H9 (cell line): ENCODE measurements around the gene FAM83E. TPM values are rescaled to one million over a fixed set of nuclear protein-coding genes. Genes with fewer than 3 reads are reported as not detected.

ENCODE experiments used
- DNase-seq: peaks from one replicate; pipeline ENCODE4 v3.0.0-alpha.2; 2017
- H2AFZ ChIP-seq: one replicate; pipeline ENCODE4 v1.6.1; 2013; ENCODE audit warnings: mild to moderate bottlenecking, low read length, control low read depth, moderate library complexity
- H2AK5ac ChIP-seq: 2 replicates; pipeline ENCODE4 v1.6.1; 2013; ENCODE audit warnings: low read length, control low read depth, mixed read lengths; ENCODE audit not compliant: insufficient read length
- H2BK120ac ChIP-seq: one replicate; pipeline ENCODE4 v1.6.1; 2013; ENCODE audit warnings: low read depth, mild to moderate bottlenecking, low read length, control low read depth, inconsistent platforms; ENCODE audit not compliant: poor library complexity, severe bottlenecking
- H2BK12ac ChIP-seq: 2 replicates; pipeline ENCODE4 v1.6.1; 2013; ENCODE audit warnings: low read length, control low read depth, mixed read lengths, low read depth; ENCODE audit not compliant: insufficient read length
- H2BK15ac ChIP-seq: 2 replicates; pipeline ENCODE4 v1.6.1; 2013; ENCODE audit warnings: low read depth, low read length, control low read depth
- H2BK20ac ChIP-seq: one replicate; pipeline ENCODE4 v1.6.1; 2013; ENCODE audit warnings: low read depth, mild to moderate bottlenecking, low read length, control low read depth, inconsistent platforms; ENCODE audit not compliant: poor library complexity, severe bottlenecking
- H2BK5ac ChIP-seq: 2 replicates; pipeline ENCODE4 v1.6.1; 2013; ENCODE audit warnings: low read length, control low read depth, mixed read lengths; ENCODE audit not compliant: insufficient read length
- H3K14ac ChIP-seq: 2 replicates; pipeline ENCODE4 v1.6.1; 2013; ENCODE audit warnings: low read length, control low read depth; ENCODE audit not compliant: insufficient read depth
- H3K18ac ChIP-seq: 2 replicates; pipeline ENCODE4 v1.6.1; 2013; ENCODE audit warnings: low read depth, mild to moderate bottlenecking, mixed read lengths, low read length, control low read depth; ENCODE audit not compliant: insufficient read length
- H3K23ac ChIP-seq: 2 replicates; pipeline ENCODE4 v1.6.1; 2013; ENCODE audit warnings: low read length, control low read depth, mixed read lengths, low read depth; ENCODE audit not compliant: insufficient read length
- H3K23me2 ChIP-seq: 2 replicates; pipeline ENCODE4 v1.6.1; 2013; ENCODE audit warnings: low read depth, mild to moderate bottlenecking, mixed read lengths, low read length, control low read depth; ENCODE audit not compliant: insufficient read length, poor library complexity, severe bottlenecking
- H3K27ac ChIP-seq: 2 replicates; pipeline ENCODE4 v1.5.1; 2013; ENCODE audit warnings: low read length, control low read depth, mixed read lengths, low read depth; ENCODE audit not compliant: insufficient read length
- H3K27me3 ChIP-seq: 2 replicates; pipeline ENCODE4 v1.6.1; 2013; ENCODE audit warnings: low read length, control low read depth, inconsistent platforms; ENCODE audit not compliant: insufficient read depth
- H3K4ac ChIP-seq: 2 replicates; pipeline ENCODE4 v1.6.1; 2013; ENCODE audit warnings: low read depth, mild to moderate bottlenecking, control low read depth, inconsistent platforms, low read length, moderate library complexity
- H3K4me1 ChIP-seq: 2 replicates; pipeline ENCODE4 v1.6.1; 2013; ENCODE audit warnings: low read length, control low read depth, inconsistent platforms; ENCODE audit not compliant: insufficient read depth
- H3K4me2 ChIP-seq: 2 replicates; pipeline ENCODE4 v1.6.1; 2013; ENCODE audit warnings: low read length, control low read depth, mixed read lengths; ENCODE audit not compliant: insufficient read length, insufficient read depth
- H3K56ac ChIP-seq: 2 replicates; pipeline ENCODE4 v1.6.1; 2013; ENCODE audit warnings: low read depth, mild to moderate bottlenecking, mixed read lengths, low read length, control low read depth; ENCODE audit not compliant: insufficient read length
- H3K79me1 ChIP-seq: 2 replicates; pipeline ENCODE4 v1.6.1; 2013; ENCODE audit warnings: low read depth, mild to moderate bottlenecking, moderate library complexity, low read length, control low read depth, inconsistent platforms; ENCODE audit not compliant: insufficient read depth, poor library complexity, severe bottlenecking
- H3K79me2 ChIP-seq: 2 replicates; pipeline ENCODE4 v1.6.1; 2013; ENCODE audit warnings: low read length, control low read depth, inconsistent platforms; ENCODE audit not compliant: insufficient read depth
- H3K9ac ChIP-seq: 2 replicates; pipeline ENCODE4 v1.6.1; 2013; ENCODE audit warnings: low read length, control low read depth, mixed read lengths; ENCODE audit not compliant: insufficient read length; ENCODE audit errors: extremely low read depth
- H3K9me3 ChIP-seq: one replicate; pipeline ENCODE4 v1.6.1; 2013; ENCODE audit warnings: low read depth, low read length, inconsistent platforms; ENCODE audit not compliant: control insufficient read depth
- H3T11ph ChIP-seq: one replicate; pipeline ENCODE4 v1.6.1; 2013; ENCODE audit warnings: mild to moderate bottlenecking, low read length, control low read depth, inconsistent platforms
- H4K20me1 ChIP-seq: one replicate; pipeline ENCODE4 v1.6.1; 2013; ENCODE audit not compliant: control insufficient read depth, insufficient read length, insufficient read depth
- H4K5ac ChIP-seq: 2 replicates; pipeline ENCODE4 v1.6.1; 2013; ENCODE audit warnings: low read depth, mild to moderate bottlenecking, mixed read lengths, low read length, control low read depth; ENCODE audit not compliant: insufficient read length
- H4K8ac ChIP-seq: replicated peaks from 2 replicates; pipeline ENCODE4 v1.6.1; 2013; ENCODE audit warnings: low read length, control low read depth, mixed read lengths, low read depth; ENCODE audit not compliant: insufficient read length
- H4K91ac ChIP-seq: 2 replicates; pipeline ENCODE4 v1.6.1; 2013; ENCODE audit warnings: low read depth, mild to moderate bottlenecking, moderate library complexity, mixed read lengths, low read length, control low read depth; ENCODE audit not compliant: insufficient read length
- H3K27ac Mint-ChIP-seq, 3 experiments: 2 replicates in 2 of 3; 3 replicates in 1 of 3; pipeline ENCODE4 v1.8.0; 2020 to 2021; ENCODE audit warnings: mixed read lengths in 3 of 3, mild to moderate bottlenecking in 1 of 3, moderate library complexity in 1 of 3
- H3K27me3 Mint-ChIP-seq: 2 replicates; pipeline ENCODE4 v1.8.0; 2021; ENCODE audit warnings: low read depth, mild to moderate bottlenecking, moderate library complexity, mixed read lengths
- H3K36me3 Mint-ChIP-seq, 3 experiments: 2 replicates in 2 of 3; 3 replicates in 1 of 3; pipeline ENCODE4 v1.8.0; 2020 to 2021; ENCODE audit warnings: low read depth in 3 of 3, mixed read lengths in 3 of 3; ENCODE audit not compliant: insufficient read depth in 1 of 3
- H3K4me1 Mint-ChIP-seq, 2 experiments: 2 replicates each; pipeline ENCODE4 v1.8.0; 2020; ENCODE audit warnings: mixed read lengths in 2 of 2
- H3K4me3 Mint-ChIP-seq, 2 experiments: 2 replicates in 1 of 2; 3 replicates in 1 of 2; pipeline ENCODE4 v1.8.0; 2020 to 2021; ENCODE audit warnings: mild to moderate bottlenecking in 2 of 2, mixed read lengths in 2 of 2, moderate library complexity in 1 of 2
- H3K9me3 Mint-ChIP-seq, 2 experiments: 2 replicates in 1 of 2; 3 replicates in 1 of 2; pipeline ENCODE4 v1.8.0; 2020; ENCODE audit warnings: mild to moderate bottlenecking in 2 of 2, mixed read lengths in 2 of 2, moderate library complexity in 1 of 2
- CTCF ChIP-seq: fragments of 200-600 bp; sonication (generic); conservative IDR thresholded peaks from 3 replicates; pipeline ENCODE4 v1.8.0; 2021; ENCODE audit warnings: antibody characterized with exemption, mild to moderate bottlenecking
- WGBS: extraction: QIAGEN DNeasy Blood & Tissue Kit; methylation state at CpG from one replicate; pipeline ENCODE4 v1.1.7; 2013; ENCODE audit warnings: missing lambda C conversion rate, low lambda C conversion rate, mixed read lengths; ENCODE audit not compliant: insufficient read length; ENCODE audit errors: extremely low coverage; 5-methylcytosine and 5-hydroxymethylcytosine counted together
- total RNA-seq: library from RNA; stranded (reverse); gene quantifications from 2 replicates; pipeline ENCODE4 v1.2.1, GENCODE V29; 2021

Gene FAM83E
- total RNA-seq, 1 experiment from 2014 or later = 9.2 TPM

DNA sequence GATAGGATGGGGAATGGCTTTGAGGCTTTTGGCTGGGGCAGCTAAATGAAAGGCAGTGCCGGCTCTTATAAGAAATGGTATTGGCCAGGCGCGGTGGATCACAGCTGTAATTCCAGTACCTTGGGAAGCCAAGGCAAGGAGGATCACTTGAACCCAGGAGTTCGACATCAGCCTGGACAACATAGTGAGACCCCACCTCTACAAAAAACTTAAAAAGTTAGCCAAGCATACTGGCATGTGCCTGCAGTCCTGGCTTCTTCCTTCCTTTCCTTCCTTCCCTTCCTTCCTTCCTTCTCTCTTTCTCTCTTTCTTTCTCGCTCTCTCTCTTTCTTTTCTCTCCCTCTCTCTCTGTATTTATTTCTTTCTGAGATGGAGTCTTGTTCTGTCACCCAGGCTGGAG lies 28.0 kb upstream of the FAM83E start:
- Histone ChIP-seq H4K5ac (no peak overlapping the region), H2BK5ac (no peak overlapping the region), H4K91ac (no peak overlapping the region), H2BK120ac (no peak overlapping the region), H3K4me2 (no peak overlapping the region), H3K9ac (no peak overlapping the region), H2AFZ (no peak overlapping the region), H3K27ac (no peak overlapping the region), H3K27me3 (no peaks in the 10 kb centered on the region), H3K23ac (no peak overlapping the region), H2AK5ac (no peak overlapping the region), H3K4ac (no peak overlapping the region), H2BK15ac (no peak overlapping the region), H3K79me2 (no peaks in the 10 kb centered on the region), H2BK12ac (no peak overlapping the region), H3K14ac (no peak overlapping the region), H4K20me1 (no peaks in the 10 kb centered on the region), H2BK20ac (no peak overlapping the region), H3K9me3 (no peaks in the 10 kb centered on the region), H4K8ac (no peak overlapping the region), H3K4me1 (peaks cover 2% of the 10 kb centered on the region; the same call in 1 of the 2 replicates), H3K23me2 (peaks cover 16% of the 10 kb centered on the region), H3K79me1 (no peaks in the 10 kb centered on the region), H3K56ac (no peak overlapping the region), H3K18ac (no peak overlapping the region), H3T11ph (no peak overlapping the region)
- H3K4me1 Mint-ChIP-seq = peaks cover 34 to 35% of the 10 kb centered on the region in 2 experiments
- no peak for TF ChIP-seq CTCF
- no peaks in the 10 kb centered on the region; the same call in 1 of the 2 replicates for H3K27me3 Mint-ChIP-seq
- DNase-seq = no peak
- H3K27ac Mint-ChIP-seq = peak overlapping the region in 1 of 3 experiments; percentile 42; a peak in 1 of 7 replicates
- peak overlapping the region in 1 of 2 experiments; percentile 11; a peak in 2 of 5 replicates for H3K4me3 Mint-ChIP-seq
- no peaks in the 10 kb centered on the region; a peak in 1 of 5 replicates for H3K9me3 Mint-ChIP-seq
- WGBS = no CpG with 5 or more reads among the region's 5 CpGs
- H3K36me3 Mint-ChIP-seq = peaks cover 14 to 36% (median 36%) of the 10 kb centered on the region in 3 experiments
